IMR-90 (cell line): ENCODE data around the gene DCTN5. TPM values are rescaled to one million over a fixed set of nuclear protein-coding genes. Genes with fewer than 3 reads are reported as not detected.
"Not testable (repeated sequence)": the region's sequence is repeated elsewhere in the genome, so short reads cannot be mapped to it uniquely, and the experiment has no call there.

Experiments used
- ATAC-seq: fragments of 200-7000 bp; cut with Tn5 transposase; 2 replicates; pipeline ENCODE4 v1.9.1; 2020; ENCODE audit warnings: low read depth, mild to moderate bottlenecking, moderate library complexity
- BruUV-seq: library from RNA; stranded (reverse); fragments of 400-500 nt; replicated peaks from 2 replicates; lab custom pipeline; 2021; lab: Mats Ljungman, UMichigan
- CTCF ChIA-PET: fragments of 300-600 bp; formaldehyde crosslinking; extraction: SDS; loops from one replicate; lab custom pipeline; 2021; ENCODE audit warnings: antibody characterized with exemption; lab: Yijun Ruan, JAX
- POLR2A ChIA-PET: fragments of 300-600 bp; sonication (Branson Sonifier 250); formaldehyde crosslinking; loops from one replicate; lab custom pipeline; 2022; ENCODE audit warnings: antibody characterized with exemption; ENCODE audit not compliant: unreplicated experiment; lab: Charles Lee
- DNase-seq: peaks from one replicate; pipeline ENCODE4 v3.0.0; 2013
- H2AFZ ChIP-seq: replicated peaks from 2 replicates; pipeline ENCODE3; 2013; ENCODE audit warnings: low read length, mild to moderate bottlenecking; ENCODE audit not compliant: poor library complexity
- H2AK5ac ChIP-seq: 2 replicates; pipeline ENCODE4 v1.6.1; 2013; ENCODE audit warnings: low read depth, low read length, inconsistent platforms
- H2AK9ac ChIP-seq: replicated peaks from 2 replicates; pipeline ENCODE3; 2013; ENCODE audit warnings: mild to moderate bottlenecking, low read depth, low read length, moderate library complexity; ENCODE audit not compliant: poor library complexity
- H2BK120ac ChIP-seq: 2 replicates; pipeline ENCODE4 v1.6.1; 2013; ENCODE audit warnings: low read depth, low read length, inconsistent platforms
- H2BK15ac ChIP-seq: 3 replicates; pipeline ENCODE4 v1.6.1; 2013; ENCODE audit warnings: low read depth, low read length, inconsistent platforms
- H2BK20ac ChIP-seq: 2 replicates; pipeline ENCODE4 v1.6.1; 2013; ENCODE audit warnings: low read depth, mild to moderate bottlenecking, inconsistent platforms, low read length, moderate library complexity
- H2BK5ac ChIP-seq: 2 replicates; pipeline ENCODE4 v1.6.1; 2013; ENCODE audit warnings: mild to moderate bottlenecking, low read depth, low read length, inconsistent platforms; ENCODE audit not compliant: poor library complexity, severe bottlenecking
- H3K14ac ChIP-seq: replicated peaks from 2 replicates; pipeline ENCODE4 v1.6.1; 2013; ENCODE audit warnings: low read depth, low read length, inconsistent platforms
- H3K18ac ChIP-seq: 2 replicates; pipeline ENCODE4 v1.6.1; 2013; ENCODE audit warnings: low read depth, low read length, control low read depth
- H3K23ac ChIP-seq: 2 replicates; pipeline ENCODE4 v1.6.1; 2013; ENCODE audit warnings: low read depth, low read length, inconsistent platforms
- H3K27ac ChIP-seq: 2 replicates; pipeline ENCODE4 v1.5.1; 2013; ENCODE audit warnings: mild to moderate bottlenecking, control low read depth, low read length; ENCODE audit not compliant: insufficient read depth
- H3K27me3 ChIP-seq: 2 replicates; pipeline ENCODE4 v1.6.1; 2013; ENCODE audit warnings: low read length; ENCODE audit not compliant: control insufficient read depth, insufficient read depth
- H3K36me3 ChIP-seq: 2 replicates; pipeline ENCODE4 v1.6.1; 2013; ENCODE audit warnings: low read length, mixed read lengths; ENCODE audit not compliant: control insufficient read depth, insufficient read depth
- H3K4ac ChIP-seq: 2 replicates; pipeline ENCODE4 v1.6.1; 2013; ENCODE audit warnings: low read depth, low read length, inconsistent platforms
- H3K4me1 ChIP-seq: 2 replicates; pipeline ENCODE4 v1.6.1; 2013; ENCODE audit warnings: low read length, mixed read lengths; ENCODE audit not compliant: control insufficient read depth, insufficient read depth
- H3K4me2 ChIP-seq: 2 replicates; pipeline ENCODE4 v1.6.1; 2013; ENCODE audit warnings: low read depth, mild to moderate bottlenecking, control low read depth, low read length, moderate library complexity
- H3K4me3 ChIP-seq: 2 replicates; pipeline ENCODE4 v1.5.1; 2013; ENCODE audit warnings: low read depth, mild to moderate bottlenecking, control low read depth, low read length, moderate library complexity; ENCODE audit not compliant: insufficient read depth
- H3K56ac ChIP-seq: 2 replicates; pipeline ENCODE4 v1.6.1; 2013; ENCODE audit warnings: low read length, inconsistent platforms; ENCODE audit not compliant: insufficient read depth; ENCODE audit errors: extremely low read depth
- H3K79me1 ChIP-seq, 2 experiments: 2 replicates each; pipeline ENCODE4 v1.6.1; 2013; ENCODE audit warnings: low read length in 2 of 2, inconsistent platforms in 1 of 2, low read depth in 1 of 2
- H3K9ac ChIP-seq: 2 replicates; pipeline ENCODE4 v1.6.1; 2013; ENCODE audit warnings: low read depth, low read length, control low read depth
- H3K9me1 ChIP-seq: 2 replicates; pipeline ENCODE4 v1.6.1; 2013; ENCODE audit warnings: low read length, inconsistent platforms; ENCODE audit not compliant: insufficient read depth
- H3K9me3 ChIP-seq: 2 replicates; pipeline ENCODE4 v1.6.1; 2013; ENCODE audit warnings: low read length; ENCODE audit not compliant: control insufficient read depth, insufficient read depth
- H4K20me1 ChIP-seq: 2 replicates; pipeline ENCODE4 v1.6.1; 2013; ENCODE audit warnings: low read length, inconsistent platforms; ENCODE audit not compliant: insufficient read depth
- H4K5ac ChIP-seq: 2 replicates; pipeline ENCODE4 v1.6.1; 2013; ENCODE audit warnings: mild to moderate bottlenecking, low read depth, low read length, control low read depth
- H4K8ac ChIP-seq, 2 experiments: 2 replicates each; pipeline ENCODE4 v1.6.1; 2013; ENCODE audit warnings: low read depth in 2 of 2, low read length in 2 of 2, control low read depth in 1 of 2, inconsistent platforms in 1 of 2
- H4K91ac ChIP-seq: 2 replicates; pipeline ENCODE4 v1.6.1; 2013; ENCODE audit warnings: low read depth, low read length, inconsistent platforms; ENCODE audit not compliant: insufficient read depth
- CEBPB ChIP-seq: IDR thresholded peaks from 2 replicates; pipeline ENCODE4 v1.6.1; 2012; ENCODE audit warnings: low read depth, low read length, improper control_type of control experiment
- CHD1 ChIP-seq: IDR thresholded peaks from 2 replicates; pipeline ENCODE4 v1.6.1; 2012; ENCODE audit warnings: low read depth, low read length, improper control_type of control experiment
- MAZ ChIP-seq: IDR thresholded peaks from 2 replicates; pipeline ENCODE4 v1.6.1; 2012; ENCODE audit warnings: low read depth, mild to moderate bottlenecking, low read length, improper control_type of control experiment, moderate library complexity, borderline replicate concordance
- MXI1 ChIP-seq: IDR thresholded peaks from 2 replicates; pipeline ENCODE4 v1.6.1; 2012; ENCODE audit warnings: low read depth, mild to moderate bottlenecking, low read length, moderate library complexity, borderline replicate concordance
- POLR2A ChIP-seq: IDR thresholded peaks from 2 replicates; pipeline ENCODE4 v1.6.1; 2012; ENCODE audit warnings: mild to moderate bottlenecking, low read depth, low read length
- RFX5 ChIP-seq: IDR thresholded peaks from 2 replicates; pipeline ENCODE4 v1.8.0; 2012; ENCODE audit warnings: low read depth, mild to moderate bottlenecking, low read length, moderate library complexity
- WGBS, 2 experiments: methylation state at CpG; one replicate each; pipeline versions ENCODE4 v1.1.5 to v1.1.7; 2013; ENCODE audit warnings: missing lambda C conversion rate in 2 of 2; ENCODE audit not compliant: insufficient read length in 1 of 2; ENCODE audit errors: extremely low coverage in 2 of 2; 5-methylcytosine and 5-hydroxymethylcytosine counted together
- dilution Hi-C: fragments of 300-500 bp; cut with HindIII; formaldehyde crosslinking; loops from one replicate; pipeline ENCODE4 v1.14.3; 2018; ENCODE audit warnings: low sequenced_read_pairs; ENCODE audit not compliant: unreplicated experiment
- in situ Hi-C: fragments of 300-500 bp; cut with MboI; formaldehyde crosslinking; loops from 3 replicates; pipeline ENCODE4 v1.14.3; 2019; ENCODE audit warnings: low sequenced_read_pairs, inconsistent platforms, mixed read lengths
- intact Hi-C: fragments of 100-400 bp; cut with micrococcal nuclease; formaldehyde crosslinking; loops from 2 replicates; pipeline ENCODE4 v1.10.0; 2022
- polyA plus RNA-seq, 3 experiments: library from polyadenylated mRNA; depleted of rRNA; stranded (reverse); fragments of >200 nt; gene quantifications; 2 replicates each; pipeline ENCODE4 v1.2.3, GENCODE V29; 2012; ENCODE audit warnings: low replicate concordance in 1 of 3
- total RNA-seq: library from RNA; depleted of rRNA; stranded (reverse); fragments of >200 nt; gene quantifications from 2 replicates; pipeline ENCODE4 v1.2.3, GENCODE V29; 2012

Gene DCTN5
- total and polyA plus RNA-seq, 2 of the 4 experiments (the other 2 are of a cell fraction) = 49.6 to 111 TPM

- Histone ChIP-seq H3K36me3 (peaks cover 17% of the 10 kb centered on the region), H2BK20ac (no peak overlapping the region), H3K9ac (no peak overlapping the region), H3K4ac (no peak overlapping the region), H2BK15ac (no peak overlapping the region), H3K4me3 (no peak overlapping the region), H3K27me3 (no peaks in the 10 kb centered on the region), H3K23ac (no peak overlapping the region), H3K4me2 (no peak overlapping the region), H3K79me1 (no peaks in the 10 kb centered on the region), H3K4me1 (no peaks in the 10 kb centered on the region), H4K8ac (no peak overlapping the region), H3K9me1 (no peaks in the 10 kb centered on the region), H3K14ac (no peak overlapping the region), H3K56ac (no peak overlapping the region), H2BK5ac (no peak overlapping the region), H2AK9ac (no peak overlapping the region), H4K91ac (no peak overlapping the region), H3K9me3 (no peaks in the 10 kb centered on the region), H4K20me1 (no peaks in the 10 kb centered on the region), H4K5ac (no peak overlapping the region), H3K27ac (no peak overlapping the region), H3K18ac (no peak overlapping the region), H2AFZ (no peak overlapping the region), H2BK120ac (no peak overlapping the region), H2AK5ac (no peak overlapping the region)
- TF ChIP-seq POLR2A (no peak), MAZ (no peak), RFX5 (no peak), MXI1 (no peak), CEBPB (no peak), CHD1 (no peak)
- BruUV-seq = no TSS peak
- in situ Hi-C loops = no loop called here
- ATAC-seq (no peak), DNase-seq (no peak)
- dilution Hi-C loops = no loop called here
- CTCF ChIA-PET = interaction anchor here (1.3 kb wide), 1 partner anchor 13 kb away, joined by 3 read pairs; no protein-coding TSS in a partner anchor
- intact Hi-C loops = no loop called here
- POLR2A ChIA-PET = no interaction called here
- WGBS, 2 experiments = no CpG with 5 or more reads among the region's 1 CpG
Measured at GRCh38 chr16:23609929-23610328, 31.3 kb upstream of the DCTN5 start.

- H3K18ac ChIP-seq, H3K27ac ChIP-seq, DNase-seq, H3K9ac ChIP-seq, dilution Hi-C loops, H4K5ac ChIP-seq, H3K4me2 ChIP-seq, H3K23ac ChIP-seq, H4K20me1 ChIP-seq, H3K9me1 ChIP-seq, H2AK9ac ChIP-seq, POLR2A ChIA-PET, H3K27me3 ChIP-seq, BruUV-seq, H3K14ac ChIP-seq, H3K9me3 ChIP-seq, H4K8ac ChIP-seq, H3K56ac ChIP-seq, in situ Hi-C loops, H2BK120ac ChIP-seq, CTCF ChIA-PET, H3K79me1 ChIP-seq, H3K4me3 ChIP-seq, H4K91ac ChIP-seq, H2BK15ac ChIP-seq, intact Hi-C loops, H3K4ac ChIP-seq, H2BK5ac ChIP-seq, H2BK20ac ChIP-seq, ATAC-seq, H3K4me1 ChIP-seq, H2AFZ ChIP-seq, H2AK5ac ChIP-seq: not testable (repeated sequence)
- peaks cover 22% of the 10 kb centered on the region for H3K36me3 ChIP-seq
- WGBS, 2 experiments = no CpG with 5 or more reads among the region's 6 CpGs
Measured at GRCh38 chr16:23610905-23611304, 30.4 kb upstream of the DCTN5 start.
